HEK293T (cell line): ENCODE data around the gene SYCE3.
"Not testable (repeated sequence)": the region's sequence is repeated elsewhere in the genome, so short reads cannot be mapped to it uniquely, and the experiment has no call there.

Source experiments
- CTCF ChIA-PET: fragments of 350-600 bp; formaldehyde crosslinking; extraction: SDS; loops from one replicate; lab custom pipeline; 2021; ENCODE audit warnings: antibody characterized with exemption, inconsistent platforms; lab: Yijun Ruan, JAX
- POLR2A ChIA-PET: fragments of 350-600 bp; formaldehyde crosslinking; extraction: SDS; loops from one replicate; lab custom pipeline; 2020; ENCODE audit warnings: antibody characterized with exemption, inconsistent platforms; lab: Yijun Ruan, JAX
- DNase-seq: peaks from one replicate; pipeline ENCODE4 v3.0.0; 2012; ENCODE audit warnings: mixed read lengths; ENCODE audit errors: extremely low spot score
- ARNT ChIP-seq: fragments of 450-650 bp; IDR thresholded peaks from 2 replicates; pipeline ENCODE4 v1.6.1; 2017; ENCODE audit warnings: mild to moderate bottlenecking
- BHLHE40 ChIP-seq: fragments of 450-650 bp; IDR thresholded peaks from 2 replicates; pipeline ENCODE4 v1.6.1; 2016; ENCODE audit warnings: mild to moderate bottlenecking, moderate library complexity, borderline replicate concordance
- CTBP1 ChIP-seq: fragments of 450-650 bp; IDR thresholded peaks from 2 replicates; pipeline ENCODE4 v1.6.1; 2016; ENCODE audit warnings: borderline replicate concordance
- ELF4 ChIP-seq: fragments of 450-650 bp; IDR thresholded peaks from 2 replicates; pipeline ENCODE4 v1.6.1; 2017; ENCODE audit warnings: antibody characterized with exemption
- FOXA1 ChIP-seq: fragments of 450-650 bp; IDR thresholded peaks from 2 replicates; pipeline ENCODE4 v1.6.1; 2016; ENCODE audit warnings: mild to moderate bottlenecking
- FOXK2 ChIP-seq: fragments of 450-650 bp; IDR thresholded peaks from 2 replicates; pipeline ENCODE4 v1.6.1; 2016; ENCODE audit warnings: mild to moderate bottlenecking
- FOXM1 ChIP-seq: fragments of 450-650 bp; IDR thresholded peaks from 2 replicates; pipeline ENCODE4 v1.6.1; 2017; ENCODE audit warnings: mild to moderate bottlenecking, borderline replicate concordance
- HDGF ChIP-seq: fragments of 450-650 bp; IDR thresholded peaks from 2 replicates; pipeline ENCODE4 v1.6.1; 2017; ENCODE audit warnings: antibody characterized with exemption, borderline replicate concordance
- L3MBTL2 ChIP-seq: fragments of 450-650 bp; conservative IDR thresholded peaks from 2 replicates; pipeline ENCODE4 v1.6.1; 2016; ENCODE audit warnings: mild to moderate bottlenecking
- LEF1 ChIP-seq: fragments of 450-650 bp; IDR thresholded peaks from 2 replicates; pipeline ENCODE4 v1.6.1; 2017; ENCODE audit warnings: mild to moderate bottlenecking, borderline replicate concordance
- NFRKB ChIP-seq: fragments of 450-650 bp; IDR thresholded peaks from 2 replicates; pipeline ENCODE4 v1.6.1; 2016; ENCODE audit warnings: mild to moderate bottlenecking, moderate library complexity
- SP1 ChIP-seq: fragments of 450-650 bp; IDR thresholded peaks from 2 replicates; pipeline ENCODE4 v1.6.1; 2017
- SUZ12 ChIP-seq: fragments of 450-650 bp; IDR thresholded peaks from 2 replicates; pipeline ENCODE4 v1.6.1; 2016; ENCODE audit warnings: mild to moderate bottlenecking
- TARDBP ChIP-seq: fragments of 450-650 bp; IDR thresholded peaks from 2 replicates; pipeline ENCODE4 v1.6.1; 2016
- ZNF384 ChIP-seq: fragments of 450-650 bp; IDR thresholded peaks from 2 replicates; pipeline ENCODE4 v1.6.1; 2016
- TF ChIP-seq, protein P1 (sequence below): fragments of 450-650 bp; IDR thresholded peaks from 2 replicates; pipeline ENCODE4 v1.6.1; 2016

Gene SYCE3

DNA sequence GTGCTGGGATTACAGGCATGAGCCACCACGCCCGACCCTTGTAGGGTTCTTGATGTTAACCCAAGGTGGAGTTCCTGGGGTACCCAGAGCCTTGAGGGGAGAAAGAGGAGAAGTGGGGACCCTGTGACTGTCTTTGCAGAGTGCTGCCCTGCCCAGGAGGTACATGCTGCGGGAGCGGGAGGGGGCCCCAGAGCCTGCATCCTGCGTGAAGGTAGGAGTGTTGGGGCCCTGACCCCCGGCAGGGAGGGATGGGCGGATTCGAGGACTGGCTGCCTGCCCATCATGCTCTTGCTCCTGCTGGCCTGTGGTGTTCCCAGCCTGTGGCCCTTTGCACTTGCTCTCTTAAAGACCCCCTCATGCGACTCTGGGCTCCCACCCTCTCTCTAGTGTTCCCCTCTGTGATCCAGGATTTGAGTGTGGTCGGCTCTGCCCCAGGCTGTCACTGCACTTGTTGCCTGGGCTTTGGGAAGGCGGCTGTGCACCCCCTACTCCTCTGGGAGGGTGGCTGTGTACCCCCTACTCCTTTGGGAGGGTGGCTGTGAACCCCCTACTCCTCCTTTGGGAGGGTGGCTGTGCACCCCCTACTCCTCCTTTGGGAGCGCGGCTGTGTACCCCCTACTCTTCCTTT lies 41.8 kb downstream of the SYCE3 start:
- POLR2A ChIA-PET: interaction anchor here (7.1 kb wide), 1 partner anchor 12 kb away, joined by 193 read pairs; the partner anchor contains the start of genes LMF2 and NCAPH2
- DNase-seq: no peak
- TF ChIP-seq HDGF (no peak), L3MBTL2 (no peak), ELF4 (no peak), ARNT (no peak), NFRKB (no peak), ZNF384 (no peak), TARDBP (no peak), LEF1 (no peak), FOXA1 (no peak), BHLHE40 (no peak), SUZ12 (no peak)
- CTCF ChIA-PET: no interaction called here

DNA sequence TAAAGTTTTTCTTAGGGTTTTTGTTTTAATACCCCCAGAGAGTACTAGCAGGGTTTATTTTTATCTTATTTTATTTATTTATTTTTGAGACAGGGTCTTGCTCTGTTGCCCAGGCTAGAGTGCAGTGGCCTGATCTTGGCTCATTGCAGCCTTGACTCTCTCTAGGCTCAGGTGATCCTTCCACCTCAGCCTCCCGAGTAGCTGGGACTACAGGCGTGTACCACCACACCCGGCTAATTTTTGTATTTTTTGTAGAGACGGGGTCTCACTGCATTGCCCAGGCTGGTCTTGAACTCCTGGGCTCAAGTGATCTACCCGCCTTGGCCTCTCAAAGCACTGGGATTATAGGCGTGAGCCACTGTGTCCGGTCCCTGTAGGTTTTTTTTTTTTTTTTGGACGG lies 42.5 kb downstream of the SYCE3 start:
- POLR2A ChIA-PET, CTCF ChIA-PET, DNase-seq: not testable (repeated sequence)

DNA sequence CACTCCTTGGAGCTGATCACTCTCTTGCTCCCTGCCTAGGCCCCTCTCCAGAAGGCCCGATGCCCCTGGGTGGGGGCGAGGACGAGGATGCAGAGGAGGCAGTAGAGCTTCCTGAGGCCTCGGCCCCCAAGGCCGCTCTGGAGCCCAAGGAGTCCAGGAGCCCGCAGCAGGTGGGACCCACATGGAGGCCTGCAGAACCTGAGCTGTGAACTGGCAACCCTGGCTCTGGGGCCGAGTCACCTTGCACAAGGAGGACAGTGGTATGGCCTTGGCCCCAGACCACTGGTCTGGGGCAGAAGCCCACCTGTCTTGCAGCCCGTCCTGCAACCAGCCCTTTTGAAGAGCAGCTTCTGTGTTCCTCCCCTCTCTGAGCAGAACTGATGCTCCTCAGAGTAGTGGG lies 43.6 kb downstream of the SYCE3 start:
- ChIA-PET POLR2A (interaction anchor here (1.0 to 1.7 kb wide), 3 partner anchors 10 to 56 kb away, joined by 3 to 8 read pairs (median 5); partner anchors contain the start of genes LMF2 and NCAPH2), CTCF (no interaction called here)
- no peak for DNase-seq
- TF ChIP-seq TARDBP (no peak), BHLHE40 (no peak), ZNF384 (no peak), NFRKB (no peak), SUZ12 (no peak), L3MBTL2 (no peak), FOXK2 (no peak), FOXM1 (no peak), ELF4 (no peak), SP1 (no peak), HDGF (no peak), CTBP1 (no peak), FOXA1 (no peak), ARNT (no peak), LEF1 (no peak)
- TF ChIP-seq, protein P1, sequence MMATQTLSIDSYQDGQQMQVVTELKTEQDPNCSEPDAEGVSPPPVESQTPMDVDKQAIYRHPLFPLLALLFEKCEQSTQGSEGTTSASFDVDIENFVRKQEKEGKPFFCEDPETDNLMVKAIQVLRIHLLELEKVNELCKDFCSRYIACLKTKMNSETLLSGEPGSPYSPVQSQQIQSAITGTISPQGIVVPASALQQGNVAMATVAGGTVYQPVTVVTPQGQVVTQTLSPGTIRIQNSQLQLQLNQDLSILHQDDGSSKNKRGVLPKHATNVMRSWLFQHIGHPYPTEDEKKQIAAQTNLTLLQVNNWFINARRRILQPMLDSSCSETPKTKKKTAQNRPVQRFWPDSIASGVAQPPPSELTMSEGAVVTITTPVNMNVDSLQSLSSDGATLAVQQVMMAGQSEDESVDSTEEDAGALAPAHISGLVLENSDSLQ: no peak

DNA sequence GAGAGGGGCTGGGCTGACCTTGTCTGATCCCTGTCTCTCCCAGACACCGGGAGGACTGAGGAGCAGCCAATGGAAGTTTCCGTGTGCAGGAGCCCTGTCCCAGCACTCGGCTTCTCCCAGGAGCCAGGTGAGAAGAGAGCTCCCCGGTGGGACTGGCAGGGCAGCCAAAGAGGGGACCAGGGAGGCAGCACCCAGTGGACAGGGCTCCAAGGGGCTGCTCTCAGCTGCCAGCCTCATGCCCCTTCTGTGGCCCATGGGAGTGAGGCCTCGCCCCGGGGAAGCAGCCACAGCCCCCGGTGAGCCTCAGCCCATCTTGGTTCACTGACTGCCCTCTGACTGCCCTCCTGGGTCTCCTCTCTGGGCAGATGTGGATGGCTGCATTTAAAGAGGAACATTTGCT lies 44.1 kb downstream of the SYCE3 start:
- CTCF ChIA-PET: no interaction called here
- no peak for DNase-seq
- no peak for TF ChIP-seq HDGF
- no peak for TF ChIP-seq FOXA1
- no peak for TF ChIP-seq LEF1
- no peak for TF ChIP-seq L3MBTL2
- TF ChIP-seq FOXK2: no peak
- no peak for TF ChIP-seq SP1
- TF ChIP-seq BHLHE40: no peak
- no peak for TF ChIP-seq ARNT
- no peak for TF ChIP-seq CTBP1
- TF ChIP-seq FOXM1: no peak
- no peak for TF ChIP-seq ELF4
- TF ChIP-seq SUZ12: no peak
- POLR2A ChIA-PET: interaction anchor here (1.0 to 1.7 kb wide), 3 partner anchors 9 to 56 kb away, joined by 3 to 8 read pairs (median 5); partner anchors contain the start of genes LMF2 and NCAPH2

DNA sequence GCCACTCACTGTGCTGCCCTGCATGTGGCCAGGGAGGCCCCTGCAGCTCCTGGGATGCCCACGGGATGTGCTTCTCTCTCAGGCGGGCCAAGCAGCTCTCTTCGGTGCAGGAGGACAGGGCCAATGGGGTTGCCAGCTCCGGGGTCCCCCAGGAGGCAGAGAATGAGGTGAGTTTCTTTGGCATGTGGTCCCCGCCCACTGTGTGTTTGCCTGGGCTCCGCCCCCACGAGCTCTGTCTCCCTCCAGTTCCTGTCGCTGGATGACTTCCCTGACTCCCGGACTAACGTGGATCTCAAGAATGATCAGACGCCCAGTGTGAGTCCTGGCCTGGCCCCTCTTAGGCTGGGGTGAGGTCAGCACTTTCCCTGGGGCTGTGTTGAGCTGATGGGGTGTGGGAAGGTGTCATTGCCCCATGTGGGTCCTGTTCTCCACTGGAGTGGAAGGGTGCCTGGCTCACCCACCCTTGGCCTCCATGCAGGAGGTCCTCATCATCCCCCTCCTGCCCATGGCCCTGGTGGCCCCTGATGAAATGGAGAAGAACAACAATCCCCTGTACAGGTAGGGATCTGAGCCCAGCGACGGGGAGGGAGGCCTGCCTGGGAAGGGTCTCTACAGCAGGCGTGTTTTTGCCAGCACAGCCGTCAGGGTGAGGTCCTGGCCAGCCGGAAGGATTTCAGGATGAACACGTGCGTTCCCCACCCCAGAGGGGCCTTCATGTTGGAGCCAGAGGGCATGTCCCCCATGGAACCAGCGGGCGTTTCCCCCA lies 45.0 kb downstream of the SYCE3 start:
- no peak for TF ChIP-seq ARNT
- no peak for TF ChIP-seq SUZ12
- no peak for TF ChIP-seq CTBP1
- no peak for TF ChIP-seq NFRKB
- TF ChIP-seq FOXK2: no peak
- no peak for TF ChIP-seq FOXA1
- no peak for TF ChIP-seq HDGF
- no peak for TF ChIP-seq ELF4
- no peak for TF ChIP-seq TARDBP
- TF ChIP-seq LEF1: no peak
- TF ChIP-seq, protein P1: no peak
- no peak for TF ChIP-seq ZNF384
- TF ChIP-seq L3MBTL2: no peak
- no peak for TF ChIP-seq SP1
- no peak for TF ChIP-seq FOXM1
- TF ChIP-seq BHLHE40: no peak
- ChIA-PET CTCF (no interaction called here), POLR2A (interaction anchor here (0.6 to 4.6 kb wide), 3 partner anchors 7 to 10 kb away, joined by 3 to 33 read pairs (median 7); partner anchors contain the start of genes LMF2, NCAPH2 and SCO2)
- DNase-seq: no peak

DNA sequence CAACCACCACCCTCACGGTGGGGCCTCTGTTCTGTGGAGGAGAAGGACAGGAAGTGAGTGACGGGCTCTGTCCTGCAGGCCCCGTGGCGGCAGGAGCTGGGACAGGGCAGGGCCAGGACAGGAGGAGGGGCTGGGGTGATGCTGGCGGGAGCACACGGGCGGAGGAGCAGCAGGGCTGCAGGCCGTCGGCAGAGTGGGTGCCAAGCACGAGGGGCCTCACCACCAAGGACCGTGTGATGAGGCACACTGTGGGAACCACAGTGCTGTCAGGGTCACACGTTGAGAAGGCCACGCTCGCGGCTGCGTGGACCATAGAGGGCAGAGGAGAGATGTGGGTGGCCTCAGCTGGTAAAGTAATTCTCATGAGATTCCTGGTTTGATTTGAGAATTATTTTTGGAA lies 45.8 kb downstream of the SYCE3 start:
- DNase-seq: no peak
- TF ChIP-seq FOXM1: no peak
- no peak for TF ChIP-seq HDGF
- TF ChIP-seq LEF1: no peak
- no peak for TF ChIP-seq CTBP1
- no peak for TF ChIP-seq BHLHE40
- no peak for TF ChIP-seq SUZ12
- TF ChIP-seq NFRKB: no peak
- TF ChIP-seq, protein P1: no peak
- no peak for TF ChIP-seq L3MBTL2
- no peak for TF ChIP-seq ZNF384
- no peak for TF ChIP-seq FOXK2
- TF ChIP-seq SP1: no peak
- no peak for TF ChIP-seq FOXA1
- no peak for TF ChIP-seq ARNT
- TF ChIP-seq ELF4: no peak
- TF ChIP-seq TARDBP: no peak
- ChIA-PET CTCF (no interaction called here), POLR2A (interaction anchor here (1.2 to 4.6 kb wide), 2 partner anchors 8 to 9 kb away, joined by 7 to 33 read pairs; partner anchors contain the start of genes LMF2, NCAPH2 and SCO2)
